ENCODE data around the gene TCF7L2.
"Not testable (repeated sequence)": the region's sequence is repeated elsewhere in the genome, so short reads cannot be mapped to it uniquely, and the experiment has no call there.

The TCF7L2 gene

GRCh38 chr10:113099431-113100183, 149.6 kb downstream of the TCF7L2 start:
- no peak for DNase-seq

- no peak for DNase-seq
Observed at GRCh38 chr10:113100281-113100680, 150.2 kb downstream of the TCF7L2 start.

GRCh38 chr10:113103131-113103840, 153.2 kb downstream of the TCF7L2 start:
- no peak for DNase-seq

GRCh38 chr10:113104047-113104446, 154.0 kb downstream of the TCF7L2 start:
- no peak for DNase-seq

- DNase-seq, result no peak
Observed at GRCh38 chr10:113108194-113108835, 158.3 kb downstream of the TCF7L2 start.

GRCh38 chr10:113108948-113109347, 158.9 kb downstream of the TCF7L2 start:
- no peak for DNase-seq

GRCh38 chr10:113109482-113109881, 159.4 kb downstream of the TCF7L2 start:
- DNase-seq, result not testable (repeated sequence)

- DNase-seq, result no peak
Observed at GRCh38 chr10:113111260-113111659, 161.2 kb downstream of the TCF7L2 start.

GRCh38 chr10:113111900-113112853, 162.1 kb downstream of the TCF7L2 start:
- no peak for DNase-seq

GRCh38 chr10:113113241-113113640, 163.2 kb downstream of the TCF7L2 start:
- DNase-seq, result no peak

- no peak for DNase-seq
Observed at GRCh38 chr10:113113918-113114317, 163.9 kb downstream of the TCF7L2 start.

- DNase-seq, result no peak
Observed at GRCh38 chr10:113115556-113115955, 165.5 kb downstream of the TCF7L2 start.

- no peak for DNase-seq
Observed at GRCh38 chr10:113118882-113119281, 168.8 kb downstream of the TCF7L2 start.

GRCh38 chr10:113119801-113120200, 169.8 kb downstream of the TCF7L2 start:
- no peak for DNase-seq

- no peak for DNase-seq
Observed at GRCh38 chr10:113121153-113121552, 171.1 kb downstream of the TCF7L2 start.

GRCh38 chr10:113122947-113123346, 172.9 kb downstream of the TCF7L2 start:
- no peak for DNase-seq

- no peak for DNase-seq
Observed at GRCh38 chr10:113124724-113125123, 174.7 kb downstream of the TCF7L2 start.

GRCh38 chr10:113125612-113126011, 175.6 kb downstream of the TCF7L2 start:
- DNase-seq, result no peak

- peak; percentile 44 for DNase-seq
Observed at GRCh38 chr10:113126229-113127201, 176.5 kb downstream of the TCF7L2 start.

- DNase-seq, result no peak
Observed at GRCh38 chr10:113127261-113127900, 177.3 kb downstream of the TCF7L2 start.

GRCh38 chr10:113127901-113128283, 177.8 kb downstream of the TCF7L2 start:
- no peak for DNase-seq
